ENCODE data around the gene CDH4. TPM values are rescaled to one million over a fixed set of nuclear protein-coding genes. Genes with fewer than 3 reads are reported as not detected.

Gene CDH4
- total RNA-seq, 1 donor from 2014 or later = 8.9 TPM

DNA sequence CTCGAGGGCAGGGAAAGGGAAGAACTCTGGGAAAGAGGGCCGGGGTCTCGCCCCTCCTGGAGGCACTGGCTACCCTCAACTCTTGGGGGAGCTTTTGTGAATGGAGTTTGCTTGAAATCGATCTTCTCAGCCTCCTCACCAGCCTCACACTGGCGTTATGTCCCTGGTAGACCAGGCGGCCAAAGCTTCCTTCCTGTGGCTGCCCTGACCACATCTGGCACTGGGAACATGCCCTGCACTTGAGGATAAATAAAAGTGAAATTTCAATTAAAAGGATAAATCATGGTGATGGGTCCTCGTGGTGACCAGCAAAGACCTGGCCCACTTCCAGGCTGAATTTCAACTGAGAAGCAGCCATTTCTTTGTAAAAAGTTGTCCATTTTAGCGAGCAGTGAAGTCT is 578.9 kb downstream of the CDH4 start:
- peaks cover 3% of the 10 kb centered on the region for H3K36me3 Mint-ChIP-seq (ENCODE audit: low read depth)
- H3K27me3 Mint-ChIP-seq (ENCODE audit: low read depth) = no peaks in the 10 kb centered on the region
- H3K27ac Mint-ChIP-seq (ENCODE audit: unreplicated experiment) = no peak overlapping the region
- H3K4me3 Mint-ChIP-seq = no peak overlapping the region
- no peaks in the 10 kb centered on the region for H3K4me1 Mint-ChIP-seq
- H3K9me3 Mint-ChIP-seq = peaks cover 3% of the 10 kb centered on the region
- TF ChIP-seq, protein P1, sequence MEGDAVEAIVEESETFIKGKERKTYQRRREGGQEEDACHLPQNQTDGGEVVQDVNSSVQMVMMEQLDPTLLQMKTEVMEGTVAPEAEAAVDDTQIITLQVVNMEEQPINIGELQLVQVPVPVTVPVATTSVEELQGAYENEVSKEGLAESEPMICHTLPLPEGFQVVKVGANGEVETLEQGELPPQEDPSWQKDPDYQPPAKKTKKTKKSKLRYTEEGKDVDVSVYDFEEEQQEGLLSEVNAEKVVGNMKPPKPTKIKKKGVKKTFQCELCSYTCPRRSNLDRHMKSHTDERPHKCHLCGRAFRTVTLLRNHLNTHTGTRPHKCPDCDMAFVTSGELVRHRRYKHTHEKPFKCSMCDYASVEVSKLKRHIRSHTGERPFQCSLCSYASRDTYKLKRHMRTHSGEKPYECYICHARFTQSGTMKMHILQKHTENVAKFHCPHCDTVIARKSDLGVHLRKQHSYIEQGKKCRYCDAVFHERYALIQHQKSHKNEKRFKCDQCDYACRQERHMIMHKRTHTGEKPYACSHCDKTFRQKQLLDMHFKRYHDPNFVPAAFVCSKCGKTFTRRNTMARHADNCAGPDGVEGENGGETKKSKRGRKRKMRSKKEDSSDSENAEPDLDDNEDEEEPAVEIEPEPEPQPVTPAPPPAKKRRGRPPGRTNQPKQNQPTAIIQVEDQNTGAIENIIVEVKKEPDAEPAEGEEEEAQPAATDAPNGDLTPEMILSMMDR (conservative IDR thresholded peaks at IDR 0.05) = no peak
- DNase-seq (ENCODE audit: low read depth, low spot score) = no peak

DNA sequence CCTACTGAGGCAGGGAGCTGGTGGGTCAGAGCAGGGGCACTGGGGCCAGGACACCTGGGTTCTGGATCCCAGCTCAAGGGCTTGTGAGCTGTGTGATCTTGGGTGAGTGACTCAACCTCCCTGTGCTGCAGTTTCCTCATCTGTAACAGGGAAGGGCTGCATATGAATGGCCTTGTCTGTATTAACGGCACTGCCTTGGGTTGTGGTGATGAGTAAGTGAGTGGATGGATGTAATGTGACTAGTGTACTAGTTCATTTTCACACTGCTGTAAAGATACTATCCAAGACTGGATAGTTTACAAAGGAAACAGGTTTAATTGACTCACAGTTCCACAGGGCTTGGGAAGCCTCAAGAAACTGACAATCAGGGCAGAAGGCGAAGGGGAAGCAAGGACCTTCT is 580.1 kb downstream of the CDH4 start:
- TF ChIP-seq, protein P1 (conservative IDR thresholded peaks at IDR 0.05) = no peak
- no peak for DNase-seq (ENCODE audit: low read depth, low spot score)
- Mint-ChIP-seq H3K27ac (ENCODE audit: unreplicated experiment) (no peak overlapping the region), H3K27me3 (ENCODE audit: low read depth) (no peaks in the 10 kb centered on the region), H3K36me3 (ENCODE audit: low read depth) (peaks cover 3% of the 10 kb centered on the region), H3K4me1 (no peaks in the 10 kb centered on the region), H3K4me3 (no peak overlapping the region), H3K9me3 (no peaks in the 10 kb centered on the region)

DNA sequence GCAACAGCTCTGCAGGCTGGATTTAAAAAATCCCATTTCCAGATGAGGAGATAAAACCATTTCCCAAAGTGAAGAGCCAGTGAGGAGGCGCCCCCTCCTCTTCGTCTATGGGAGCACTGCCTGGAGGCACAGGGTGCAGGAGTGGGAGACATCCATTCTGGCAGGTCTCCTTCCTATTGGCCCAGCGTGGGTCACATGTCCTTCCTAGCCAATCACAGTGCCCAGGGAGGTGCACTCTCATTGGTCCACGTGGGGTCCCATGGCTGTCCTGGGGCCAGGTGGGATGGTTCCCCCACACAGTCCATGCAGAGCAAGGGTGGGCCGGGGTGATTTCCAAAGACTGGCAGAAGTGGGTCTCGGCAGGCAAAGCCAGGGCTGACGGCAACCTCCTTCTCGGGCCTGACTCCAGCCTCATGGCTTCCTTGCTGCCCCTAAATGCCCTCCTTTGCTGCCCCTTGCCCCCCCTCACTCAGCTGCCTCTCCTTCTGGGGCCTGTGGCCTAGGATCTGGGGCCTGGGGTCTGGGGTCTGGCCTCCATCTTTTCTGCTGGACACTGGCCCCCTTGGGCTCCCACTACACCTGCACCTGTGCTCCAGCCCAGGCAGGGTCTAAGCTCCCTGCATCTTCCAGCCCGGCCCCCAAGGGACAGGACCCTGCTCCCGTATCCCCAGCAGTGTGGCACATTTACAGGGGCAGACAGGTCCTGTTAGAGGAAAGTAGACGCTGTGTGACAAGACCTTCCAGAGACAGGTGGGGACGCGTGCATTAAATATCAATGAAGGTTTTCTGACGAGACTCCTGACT is 581.9 kb downstream of the CDH4 start:
- Mint-ChIP-seq H3K4me1 (no peaks in the 10 kb centered on the region), H3K4me3 (no peak overlapping the region), H3K27me3 (ENCODE audit: low read depth) (no peaks in the 10 kb centered on the region), H3K27ac (ENCODE audit: unreplicated experiment) (peak overlapping the region; percentile 13), H3K9me3 (no peaks in the 10 kb centered on the region), H3K36me3 (ENCODE audit: low read depth) (no peaks in the 10 kb centered on the region)
- no peak for DNase-seq (ENCODE audit: low read depth, low spot score)
- TF ChIP-seq, protein P1 (conservative IDR thresholded peaks at IDR 0.05) = no peak

DNA sequence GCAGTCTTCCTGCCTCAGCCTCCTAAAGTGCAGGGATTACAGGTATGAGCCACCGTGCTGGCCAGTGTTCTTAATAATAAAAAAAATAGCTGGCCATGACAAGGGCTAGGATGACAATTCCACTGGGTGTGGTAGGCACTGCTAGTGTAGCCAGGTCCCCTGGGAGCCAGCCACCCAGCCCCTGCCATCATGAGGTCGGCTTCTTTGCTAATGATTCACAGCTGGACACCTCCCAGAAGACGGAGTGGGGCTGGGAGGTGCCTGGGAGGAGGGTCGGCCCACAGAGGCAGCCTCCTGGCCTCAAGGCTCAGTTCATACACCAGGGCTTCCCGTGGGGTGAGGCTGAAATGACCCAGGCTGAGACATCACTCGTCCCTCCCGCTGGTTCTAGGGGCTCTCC is 583.2 kb downstream of the CDH4 start:
- H3K27ac Mint-ChIP-seq (ENCODE audit: unreplicated experiment) = no peak overlapping the region
- no peak for DNase-seq (ENCODE audit: low read depth, low spot score)
- TF ChIP-seq, protein P1 (conservative IDR thresholded peaks at IDR 0.05) = no peak
- peaks cover 2% of the 10 kb centered on the region for H3K4me1 Mint-ChIP-seq
- H3K27me3 Mint-ChIP-seq (ENCODE audit: low read depth) = no peaks in the 10 kb centered on the region
- H3K36me3 Mint-ChIP-seq (ENCODE audit: low read depth) = no peaks in the 10 kb centered on the region
- H3K4me3 Mint-ChIP-seq = no peak overlapping the region
- H3K9me3 Mint-ChIP-seq = no peaks in the 10 kb centered on the region

DNA sequence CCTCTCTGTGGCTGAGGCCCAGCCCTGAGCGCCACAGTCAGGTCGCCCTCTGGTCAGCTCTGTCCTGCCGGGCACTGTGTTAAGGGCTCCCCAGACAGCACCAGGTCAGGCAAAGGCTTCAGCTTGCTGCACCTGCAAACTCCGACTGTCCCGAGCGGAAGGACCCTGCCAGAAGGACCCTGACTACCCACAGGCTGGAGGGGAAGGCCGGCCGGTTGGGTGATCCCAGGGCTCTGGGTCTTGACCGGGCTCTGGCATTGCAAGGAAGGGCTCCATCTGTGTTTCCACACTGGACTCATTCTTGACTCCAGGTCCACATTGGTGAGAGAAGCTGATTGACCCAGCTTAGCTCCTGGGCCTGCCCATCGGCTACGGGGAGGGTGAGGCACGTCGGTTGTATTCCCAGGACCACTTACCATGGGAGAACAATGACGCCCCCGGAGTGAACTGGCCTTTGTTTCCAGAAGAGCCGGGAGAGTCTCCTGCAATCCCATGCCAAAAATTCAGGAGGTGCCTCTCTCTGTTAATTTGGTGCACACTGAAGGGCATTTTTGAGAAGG is 583.8 kb downstream of the CDH4 start:
- no peaks in the 10 kb centered on the region for H3K9me3 Mint-ChIP-seq
- H3K27ac Mint-ChIP-seq (ENCODE audit: unreplicated experiment) = no peak overlapping the region
- TF ChIP-seq, protein P1 (conservative IDR thresholded peaks at IDR 0.05) = no peak
- no peaks in the 10 kb centered on the region for H3K27me3 Mint-ChIP-seq (ENCODE audit: low read depth)
- H3K4me3 Mint-ChIP-seq = no peak overlapping the region
- peaks cover 3% of the 10 kb centered on the region for H3K4me1 Mint-ChIP-seq
- H3K36me3 Mint-ChIP-seq (ENCODE audit: low read depth) = no peaks in the 10 kb centered on the region
- no peak for DNase-seq (ENCODE audit: low read depth, low spot score)

Measured in neural crest cell (in vitro differentiated cells).